Embryonic facial prominence (tissue), 1 donor: ENCODE results near the gene SLC43A1.
A peak's percentile ranks its signal among the peaks of the same experiment; 100 is the strongest.
"Not testable (repeated sequence)": the region's sequence is repeated elsewhere in the genome, so short reads cannot be mapped to it uniquely, and the experiment has no call there.

ENCODE experiments used
- DNase-seq: peaks from one replicate; pipeline ENCODE4 v3.0.0-alpha.2; 2016; ENCODE audit errors: extremely low spot score

Gene SLC43A1

DNA sequence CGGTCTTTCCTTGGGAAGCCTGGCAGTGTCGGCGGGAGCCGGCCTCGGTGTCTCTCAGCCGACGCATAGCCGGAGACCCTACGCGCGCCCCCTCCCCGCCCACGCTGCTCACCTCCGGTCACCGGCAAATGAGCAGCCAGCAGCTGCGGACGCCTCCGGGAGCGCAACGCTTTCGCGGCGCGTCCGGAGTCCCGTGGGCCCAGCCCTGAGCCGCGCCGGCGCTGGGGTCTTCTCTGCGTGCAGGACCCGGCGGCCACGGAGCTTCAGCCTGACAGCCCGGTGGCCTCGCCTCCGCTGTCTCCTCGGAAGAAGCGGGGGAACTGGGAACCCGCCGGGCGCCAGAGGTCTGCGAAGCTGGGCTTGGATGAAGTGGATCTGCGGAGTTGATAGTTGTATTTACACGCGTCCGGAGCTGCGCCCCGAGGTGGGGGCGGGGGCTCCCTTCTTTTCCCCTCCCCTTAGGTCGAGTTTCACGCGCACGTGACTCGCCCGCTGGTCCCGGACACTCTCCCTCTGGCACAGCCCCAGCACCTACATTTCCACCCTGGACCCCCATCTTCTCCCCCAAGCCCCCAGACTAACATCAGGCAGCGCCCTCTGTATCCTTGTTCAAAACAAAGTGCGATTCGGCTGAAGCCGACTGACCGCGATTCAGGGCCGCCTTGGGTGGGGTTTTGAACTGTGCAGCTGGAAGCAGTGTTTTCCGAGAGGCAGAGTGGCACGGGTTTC, at the start of gene SLC43A1:
Gene SLC43A1 (minus strand): TSS at position 371 of the 729 bp plus-strand sequence. CDS start 1,591 bp downstream, outside the sequence.
- no peak for DNase-seq

DNA sequence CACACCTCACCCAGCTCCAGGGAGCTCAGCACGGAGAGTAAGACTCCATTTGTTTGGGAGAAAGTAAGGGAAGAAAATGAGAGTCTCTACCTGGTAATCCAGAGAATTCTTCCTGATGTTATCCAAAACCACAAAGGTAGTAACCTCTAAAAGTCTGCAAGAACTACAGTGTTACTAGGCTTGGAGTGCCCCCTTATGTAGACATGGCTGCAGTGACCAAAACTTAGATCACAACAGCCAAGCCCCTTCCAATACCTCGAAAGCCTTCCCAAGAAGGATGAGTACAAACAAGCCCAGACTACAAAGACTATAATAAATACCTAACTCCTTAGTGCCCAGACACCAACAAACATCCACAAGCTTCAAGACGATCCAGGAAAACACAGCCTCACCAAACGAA, 47.1 kb upstream of the SLC43A1 start:
- DNase-seq: no peak

- no peak for DNase-seq
Observed at GRCh38 chr11:57560146-57560545, 44.6 kb upstream of the SLC43A1 start.

GRCh38 chr11:57556041-57556440, 40.5 kb upstream of the SLC43A1 start:
- DNase-seq: no peak

DNA sequence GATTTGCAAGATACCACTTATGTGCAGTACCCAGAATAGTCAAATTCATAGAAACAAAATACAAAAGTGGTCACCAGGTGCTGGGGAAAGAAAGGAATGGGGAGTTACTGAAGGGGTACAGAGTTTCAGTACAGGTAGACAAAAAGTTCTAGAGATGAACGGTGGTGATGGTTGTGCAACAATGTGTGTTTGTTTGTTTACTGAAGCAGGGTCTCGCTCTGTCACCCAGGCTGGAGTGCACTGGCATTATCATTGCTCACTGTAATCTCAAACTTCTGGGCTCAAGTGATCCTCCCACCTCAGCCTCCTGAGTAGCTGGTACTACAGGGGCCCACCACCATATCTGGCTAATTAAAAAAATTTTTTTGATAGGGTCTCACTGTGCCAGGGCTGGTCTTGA, 39.9 kb upstream of the SLC43A1 start:
- no peak for DNase-seq

GRCh38 chr11:57552479-57552878, 37.0 kb upstream of the SLC43A1 start:
- no peak for DNase-seq

DNA sequence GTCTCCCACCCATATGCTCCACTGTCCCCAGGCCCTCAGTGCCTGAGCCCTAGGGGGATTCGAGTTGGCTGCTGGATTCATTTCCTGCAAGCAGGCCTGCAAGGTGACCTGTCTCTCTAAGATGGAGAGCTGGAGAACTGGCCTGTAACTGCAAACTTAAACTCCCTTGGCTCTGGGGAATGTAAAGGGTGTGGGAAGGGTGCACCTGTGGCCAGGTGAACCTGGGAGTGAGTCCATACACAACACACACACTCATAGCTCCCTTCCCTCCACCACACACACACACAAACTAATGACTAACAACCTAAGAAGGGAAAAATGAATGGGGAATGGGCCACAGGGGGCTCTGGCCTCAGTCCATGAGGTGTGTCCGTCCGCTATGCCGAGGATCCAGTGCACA, 36.4 kb upstream of the SLC43A1 start:
- no peak for DNase-seq

GRCh38 chr11:57549983-57550382, 34.5 kb upstream of the SLC43A1 start:
- no peak for DNase-seq

GRCh38 chr11:57547854-57548377, 32.4 kb upstream of the SLC43A1 start:
- no peak for DNase-seq

- no peak for DNase-seq
Observed at GRCh38 chr11:57546869-57547475, 31.5 kb upstream of the SLC43A1 start.

- no peak for DNase-seq
Observed at GRCh38 chr11:57546451-57546850, 30.9 kb upstream of the SLC43A1 start.

DNA sequence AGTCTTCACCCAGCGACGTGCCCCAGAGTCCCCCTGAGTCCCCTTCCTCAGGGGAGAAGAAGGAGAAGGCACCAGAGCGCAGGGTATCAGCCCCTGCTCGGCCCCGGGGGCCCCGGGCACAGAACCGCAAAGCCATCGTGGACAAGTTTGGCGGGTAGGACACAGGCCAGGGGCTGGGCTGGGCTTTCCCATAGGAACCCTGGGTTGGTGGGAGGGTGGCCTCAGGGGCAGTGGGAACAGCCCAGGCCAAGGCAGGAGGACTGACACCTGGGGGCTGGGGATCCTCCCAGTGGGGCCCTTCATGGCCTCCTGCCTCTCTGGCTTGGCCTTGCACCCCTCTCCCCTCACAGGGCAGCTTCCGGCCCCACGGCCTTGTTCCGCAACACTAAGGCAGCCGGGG, 30.4 kb upstream of the SLC43A1 start:
- DNase-seq: no peak

- DNase-seq: no peak
Observed at GRCh38 chr11:57544566-57544965, 29.1 kb upstream of the SLC43A1 start.

- DNase-seq: no peak
Observed at GRCh38 chr11:57543593-57543992, 28.1 kb upstream of the SLC43A1 start.

GRCh38 chr11:57542582-57542981, 27.1 kb upstream of the SLC43A1 start:
- DNase-seq: no peak

- no peak for DNase-seq
Observed at GRCh38 chr11:57541169-57541568, 25.7 kb upstream of the SLC43A1 start.

- no peak for DNase-seq
Observed at GRCh38 chr11:57539342-57539741, 23.8 kb upstream of the SLC43A1 start.

DNA sequence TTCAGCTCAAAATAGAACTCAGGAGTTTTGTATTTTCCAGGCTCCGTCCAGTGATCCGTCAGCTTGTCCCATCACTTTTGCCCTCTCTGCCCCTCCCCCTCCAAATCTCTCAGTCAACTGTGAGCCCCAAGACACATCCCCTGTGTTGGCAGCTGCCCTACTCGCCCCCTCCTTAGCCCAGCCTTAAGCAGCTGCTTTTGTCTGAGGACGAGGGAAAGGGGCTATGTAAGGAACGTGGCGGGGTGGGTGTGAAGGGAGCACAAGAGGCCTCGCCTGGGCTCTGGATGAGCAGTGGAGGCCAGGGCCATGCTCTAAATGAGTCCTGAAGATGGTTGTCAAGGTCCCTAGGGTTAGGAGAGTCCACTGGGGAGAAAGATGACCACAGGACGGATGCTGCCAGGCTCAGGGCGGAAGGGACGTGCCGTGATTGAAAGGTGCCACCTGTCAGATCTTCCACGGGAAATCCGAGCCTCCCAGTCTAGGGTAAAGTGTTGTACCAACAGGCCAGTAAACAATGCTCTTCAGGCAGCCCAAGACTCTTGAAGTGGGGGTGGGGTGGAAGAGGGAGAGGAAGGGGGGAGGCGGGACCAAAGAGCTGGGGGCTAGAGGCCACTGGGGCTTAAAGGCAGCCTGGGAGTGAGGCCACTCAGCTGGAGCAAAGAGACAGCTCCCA, 21.6 kb upstream of the SLC43A1 start, which contains the start of gene SMTNL1:
Gene SMTNL1 (plus strand): TSS at position 649 of the 673 bp plus-strand sequence. CDS start 5,048 bp downstream, outside the sequence.
- no peak for DNase-seq

DNA sequence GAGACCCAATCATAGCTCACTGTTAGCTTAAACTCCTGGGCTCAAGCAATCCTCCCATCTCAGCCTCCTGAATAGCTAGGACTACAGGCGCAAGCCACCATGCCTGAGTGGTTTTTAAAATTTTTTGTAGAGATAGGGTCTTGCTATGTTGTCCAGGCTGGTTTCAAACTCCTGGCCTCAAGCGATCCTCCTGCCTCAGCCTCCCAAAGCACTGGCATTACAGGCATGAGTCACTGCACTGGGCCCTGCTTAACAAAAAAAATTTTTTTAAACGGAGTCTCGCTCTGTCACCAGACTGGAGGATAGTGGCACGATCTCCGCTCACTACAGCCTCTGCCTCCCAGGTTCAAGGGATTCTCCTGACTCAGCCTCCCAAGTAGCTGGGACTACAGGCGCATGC, 18.9 kb upstream of the SLC43A1 start:
- not testable (repeated sequence) for DNase-seq

GRCh38 chr11:57530596-57531507, 15.3 kb upstream of the SLC43A1 start, which contains the start of gene TIMM10:
Gene TIMM10, minus strand, starts transcription at chr11:57530754. Its CDS starts 565 bp downstream, at chr11:57530189.
- peak; percentile 95 for DNase-seq

DNA sequence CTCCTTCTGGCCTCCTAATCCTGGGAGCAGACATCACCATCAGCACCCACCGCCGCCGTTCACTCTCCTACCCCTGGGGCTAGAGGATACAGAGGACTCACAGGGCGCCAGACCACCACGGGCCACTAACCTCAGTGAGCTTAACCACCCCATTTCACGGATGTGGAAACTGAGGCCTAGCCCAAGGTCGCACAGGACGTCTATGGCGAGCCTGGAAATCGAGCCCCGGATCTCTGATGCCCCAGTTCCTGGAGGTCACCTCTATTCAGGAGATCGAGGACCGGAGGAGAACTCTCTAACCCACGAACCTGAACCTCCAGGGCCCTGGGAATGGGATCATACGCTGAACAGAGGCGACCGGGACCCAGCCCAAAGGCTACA, 14.7 kb upstream of the SLC43A1 start:
- no peak for DNase-seq
